Endothelial cell (in vitro differentiated cells): ENCODE results near the gene MMP23B. TPM values are rescaled to one million over a fixed set of nuclear protein-coding genes. Genes with fewer than 3 reads are reported as not detected.

Source experiments
- DNase-seq: peaks from one replicate; pipeline ENCODE4 v3.0.0; 2021; ENCODE audit warnings: low spot score
- H3K27ac Mint-ChIP-seq: one replicate; pipeline ENCODE4 v1.8.0; 2021; ENCODE audit warnings: mixed read lengths, inconsistent platforms; ENCODE audit not compliant: unreplicated experiment
- H3K27me3 Mint-ChIP-seq: one replicate; pipeline ENCODE4 v1.8.0; 2021; ENCODE audit warnings: mild to moderate bottlenecking, moderate library complexity, mixed read lengths, inconsistent platforms; ENCODE audit not compliant: unreplicated experiment
- H3K36me3 Mint-ChIP-seq: one replicate; pipeline ENCODE4 v1.8.0; 2021; ENCODE audit warnings: mild to moderate bottlenecking, low read depth, mixed read lengths, inconsistent platforms; ENCODE audit not compliant: unreplicated experiment
- H3K4me1 Mint-ChIP-seq: one replicate; pipeline ENCODE4 v1.8.0; 2021; ENCODE audit warnings: mild to moderate bottlenecking, mixed read lengths, inconsistent platforms; ENCODE audit not compliant: unreplicated experiment
- H3K4me3 Mint-ChIP-seq: one replicate; pipeline ENCODE4 v1.8.0; 2021; ENCODE audit warnings: mild to moderate bottlenecking, mixed read lengths, inconsistent platforms; ENCODE audit not compliant: unreplicated experiment
- H3K9me3 Mint-ChIP-seq: one replicate; pipeline ENCODE4 v1.8.0; 2021; ENCODE audit warnings: mixed read lengths, inconsistent platforms; ENCODE audit not compliant: unreplicated experiment
- CTCF ChIP-seq: fragments of 200-600 bp; sonication (generic); IDR thresholded peaks from one replicate; pipeline ENCODE4 v1.5.0; 2021; ENCODE audit warnings: antibody characterized with exemption; ENCODE audit not compliant: unreplicated experiment
- total RNA-seq: library from RNA; stranded (reverse); fragmentation: NEBNext Ultra II Directional; extraction: Animal tissue kit (Norgen Biotek cat#: 25700); gene quantifications from one replicate; pipeline ENCODE4 v1.2.1, GENCODE V29; 2021; ENCODE audit not compliant: unreplicated experiment

Gene MMP23B
- total RNA-seq, 1 donor from 2014 or later, result 26.7 TPM

- Mint-ChIP-seq H3K36me3 (peaks cover 13% of the 10 kb centered on the region), H3K27ac (peak overlapping the region; percentile 97), H3K9me3 (no peaks in the 10 kb centered on the region), H3K27me3 (peaks cover 14% of the 10 kb centered on the region), H3K4me1 (peaks cover 45% of the 10 kb centered on the region), H3K4me3 (peak overlapping the region; percentile 87)
- DNase-seq, result peak; percentile 63
- TF ChIP-seq CTCF, result no peak
Measured at GRCh38 chr1:1677718-1678580, 46.0 kb downstream of the MMP23B start.

DNA sequence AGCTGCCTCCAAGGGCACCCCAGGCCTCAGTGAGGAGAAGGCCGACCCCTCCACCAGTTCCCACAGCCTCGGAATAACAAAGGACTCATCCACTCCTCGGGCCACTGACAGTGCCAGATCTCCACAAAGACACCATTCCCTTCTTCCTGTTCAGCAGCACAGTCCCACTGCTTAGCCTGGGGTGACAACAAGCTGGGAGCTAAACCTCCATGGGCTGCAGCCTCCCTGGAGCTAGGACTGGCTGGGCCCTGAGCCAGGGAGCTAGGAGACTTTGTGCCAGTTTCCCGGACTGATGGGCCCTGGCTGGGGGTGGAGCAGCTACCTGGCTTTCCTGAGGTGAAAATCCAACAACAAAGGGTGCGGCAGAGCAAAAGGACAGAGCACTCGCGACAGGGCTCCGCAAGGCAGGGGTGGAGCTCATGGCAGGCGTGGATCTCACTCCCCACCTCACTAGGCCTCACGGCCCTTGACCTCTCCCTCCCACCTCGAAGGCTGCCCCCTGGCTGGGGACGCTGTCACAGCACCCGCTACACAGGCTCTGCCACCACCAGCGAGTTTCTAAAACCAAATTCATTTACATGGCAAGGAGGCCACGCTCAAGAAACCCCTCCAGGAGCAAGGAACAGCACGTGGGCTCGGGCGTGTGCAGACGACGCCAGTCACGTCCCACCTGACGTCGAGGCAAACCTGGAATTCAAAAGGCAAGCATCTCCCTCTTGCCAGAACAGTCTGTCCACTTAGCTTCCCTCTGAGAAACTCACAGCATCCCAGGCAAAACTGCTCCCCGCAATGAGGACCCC, 46.8 kb downstream of the MMP23B start:
- Mint-ChIP-seq H3K27ac (peak overlapping the region; percentile 97), H3K27me3 (peaks cover 14% of the 10 kb centered on the region), H3K4me1 (peaks cover 51% of the 10 kb centered on the region), H3K4me3 (peak overlapping the region; percentile 73), H3K9me3 (no peaks in the 10 kb centered on the region), H3K36me3 (peaks cover 13% of the 10 kb centered on the region)
- peak; percentile 73 for DNase-seq
- peak; percentile 39 for TF ChIP-seq CTCF

- no peak for DNase-seq
- TF ChIP-seq CTCF, result no peak
- peak overlapping the region; percentile 82 for H3K27ac Mint-ChIP-seq
- no peaks in the 10 kb centered on the region for H3K9me3 Mint-ChIP-seq
- no peak overlapping the region for H3K4me3 Mint-ChIP-seq
- H3K27me3 Mint-ChIP-seq, result peaks cover 11% of the 10 kb centered on the region
- H3K36me3 Mint-ChIP-seq, result peaks cover 13% of the 10 kb centered on the region
- peaks cover 55% of the 10 kb centered on the region for H3K4me1 Mint-ChIP-seq
Measured at GRCh38 chr1:1680031-1680911, 48.3 kb downstream of the MMP23B start.

- no peak overlapping the region for H3K4me3 Mint-ChIP-seq
- H3K36me3 Mint-ChIP-seq, result peaks cover 17% of the 10 kb centered on the region
- H3K27me3 Mint-ChIP-seq, result peaks cover 11% of the 10 kb centered on the region
- TF ChIP-seq CTCF, result no peak
- H3K27ac Mint-ChIP-seq, result peak overlapping the region; percentile 82
- no peak for DNase-seq
- H3K9me3 Mint-ChIP-seq, result no peaks in the 10 kb centered on the region
- H3K4me1 Mint-ChIP-seq, result peaks cover 58% of the 10 kb centered on the region
Measured at GRCh38 chr1:1680912-1681273, 48.9 kb downstream of the MMP23B start.
